A673 (cell line): ENCODE measurements around the gene MDK.

ENCODE experiments used
- CTCF ChIP-seq: fragments of 300-800, 200-600 bp; sonication (generic); conservative IDR thresholded peaks from 2 replicates; pipeline ENCODE4 v1.5.1; 2017; ENCODE audit warnings: low read depth, mild to moderate bottlenecking, antibody characterized with exemption, low read length, moderate library complexity, mixed read lengths
- EZH2 ChIP-seq: fragments of 200-600 bp; sonication (generic); IDR thresholded peaks from 2 replicates; pipeline ENCODE4 v1.6.1; 2017; ENCODE audit warnings: borderline replicate concordance, low read depth, mild to moderate bottlenecking, mixed read lengths, antibody characterized with exemption, low read length; ENCODE audit not compliant: poor library complexity, severe bottlenecking

GRCh38 chr11:46408407-46408986 lies 27.0 kb downstream of the MDK start:
- TF ChIP-seq CTCF (no peak), EZH2 (no peak)
